HepG2 (cell line): ENCODE data around the gene ATP5MK. TPM values are rescaled to one million over a fixed set of nuclear protein-coding genes. Genes with fewer than 3 reads are reported as not detected.

Source experiments
- ATAC-seq: fragments of 200-7000 bp; cut with Tn5 transposase; 3 replicates; pipeline ENCODE4 v1.9.1; 2020; ENCODE audit warnings: mild to moderate bottlenecking, moderate library complexity
- BruUV-seq: library from RNA; stranded (reverse); fragments of 400-500 nt; replicated peaks from 2 replicates; lab custom pipeline; 2021; lab: Mats Ljungman, UMichigan
- CTCF ChIA-PET: fragments of 300-600 bp; formaldehyde crosslinking; extraction: SDS; loops from one replicate; lab custom pipeline; 2021; ENCODE audit warnings: low total read pairs, inconsistent platforms, low intra/inter-chr PET ratio; lab: Yijun Ruan, JAX
- POLR2A ChIA-PET: fragments of 350-600 bp; sonication (Branson Sonifier 250); formaldehyde crosslinking; loops from one replicate; lab custom pipeline; 2020; ENCODE audit warnings: antibody characterized with exemption, inconsistent platforms; lab: Yijun Ruan, JAX
- DNase-seq: peaks from one replicate; pipeline ENCODE4 v3.0.0-alpha.2; 2015; ENCODE audit warnings: low spot score
- FAIRE-seq: peaks from 3 replicates; lab custom pipeline; 2011; peaks lifted over from hg19 to GRCh38; lab: Jason Lieb, UNC
- H2AFZ ChIP-seq: one replicate; pipeline ENCODE4 v1.6.1; 2011; ENCODE audit warnings: low read length, inconsistent platforms
- H3K27ac ChIP-seq: fragments of 300-600 bp; 3 replicates; pipeline ENCODE4 v1.8.0; 2011; ENCODE audit warnings: mixed run types, mild to moderate bottlenecking, mixed read lengths, low read length, inconsistent platforms; ENCODE audit not compliant: insufficient read depth; ENCODE audit errors: extremely low read length
- H3K27me3 ChIP-seq, 2 experiments: fragments of 200-600 bp in 1 of 2; 2 replicates in 1 of 2; 3 replicates in 1 of 2; pipeline versions ENCODE4 v1.6.0 to v1.8.0; 2011; ENCODE audit warnings: low read length in 2 of 2, mild to moderate bottlenecking in 2 of 2, moderate library complexity in 2 of 2, inconsistent platforms in 1 of 2; ENCODE audit not compliant: insufficient read depth in 2 of 2, control insufficient read depth in 1 of 2
- H3K36me3 ChIP-seq, 2 experiments: fragments of 200-600 bp in 1 of 2; replicated peaks in 1 of 2; 2 replicates in 1 of 2; 3 replicates in 1 of 2; pipeline versions ENCODE4 v1.5.1 to v1.8.0; 2011; ENCODE audit warnings: low read length in 2 of 2, inconsistent platforms in 1 of 2; ENCODE audit not compliant: insufficient read depth in 2 of 2, control insufficient read depth in 1 of 2
- H3K4me1 ChIP-seq: 2 replicates; pipeline ENCODE4 v1.5.1; 2012; ENCODE audit warnings: low read length, inconsistent platforms; ENCODE audit not compliant: insufficient read depth
- H3K4me2 ChIP-seq: 2 replicates; pipeline ENCODE4 v1.6.0; 2011; ENCODE audit warnings: low read depth, low read length, inconsistent platforms
- H3K4me3 ChIP-seq, 3 experiments: fragments of 200-600 bp in 1 of 3; sonication (generic), shearing (Covaris generic) in 1 of 3; replicated peaks in 1 of 3; 2 replicates each; pipeline ENCODE4 v1.5.1; 2011 to 2016; ENCODE audit warnings: low read length in 3 of 3, inconsistent platforms in 2 of 3, low read depth in 2 of 3, mild to moderate bottlenecking in 2 of 3, control low read depth in 1 of 3, mixed read lengths in 1 of 3; ENCODE audit not compliant: insufficient read depth in 1 of 3
- H3K79me2 ChIP-seq: one replicate; pipeline ENCODE4 v1.6.1; 2011; ENCODE audit warnings: low read length, inconsistent platforms; ENCODE audit not compliant: insufficient read depth
- H3K9ac ChIP-seq: 2 replicates; pipeline ENCODE4 v1.6.0; 2011; ENCODE audit warnings: mild to moderate bottlenecking, low read depth, low read length, inconsistent platforms; ENCODE audit not compliant: insufficient read depth
- H3K9me3 ChIP-seq: 2 replicates; pipeline ENCODE4 v1.5.1; 2012; ENCODE audit warnings: mild to moderate bottlenecking, low read length
- H4K20me1 ChIP-seq: 2 replicates; pipeline ENCODE4 v1.6.0; 2011; ENCODE audit warnings: inconsistent platforms, mild to moderate bottlenecking, low read length, moderate library complexity; ENCODE audit not compliant: insufficient read depth
- AGO1 ChIP-seq: fragments of 200-400 bp; formaldehyde crosslinking; IDR thresholded peaks from 2 replicates; pipeline ENCODE4 v1.6.1; 2017; ENCODE audit warnings: mild to moderate bottlenecking, low read depth, low read length, moderate library complexity; ENCODE audit not compliant: poor library complexity, severe bottlenecking
- ASH2L ChIP-seq: fragments of 300-600, 200-600 bp; sonication (generic); IDR thresholded peaks from 2 replicates; pipeline ENCODE4 v1.7.0; 2017; ENCODE audit warnings: low read depth, mild to moderate bottlenecking, moderate library complexity, mixed read lengths, low read length; ENCODE audit not compliant: insufficient read length
- GABPA ChIP-seq, 2 experiments: IDR thresholded peaks; 2 replicates each; pipeline ENCODE4 v1.6.1; 2011 to 2016; ENCODE audit warnings: low read depth in 2 of 2, low read length in 1 of 2, missing biosample characterization in 1 of 2, missing genetic modification characterization in 1 of 2
- PAX8 ChIP-seq: sonication (generic); formaldehyde crosslinking; IDR thresholded peaks from 2 replicates; pipeline ENCODE4 v1.8.0; 2022; ENCODE audit warnings: mild to moderate bottlenecking, missing genetic modification reagents, borderline replicate concordance
- RFX1 ChIP-seq: fragments of 450-650 bp; IDR thresholded peaks from 2 replicates; pipeline ENCODE4 v1.6.1; 2017
- SMAD3 ChIP-seq: sonication (generic); formaldehyde crosslinking; IDR thresholded peaks from 2 replicates; pipeline ENCODE4 v1.4.0; 2020; ENCODE audit warnings: missing genetic modification reagents
- SP5 ChIP-seq: IDR thresholded peaks from 2 replicates; pipeline ENCODE4 v1.6.1; 2016; ENCODE audit warnings: low read depth, borderline replicate concordance
- TOPORS ChIP-seq: sonication (generic); formaldehyde crosslinking; IDR thresholded peaks from 2 replicates; pipeline ENCODE4 v1.8.0; 2023; ENCODE audit warnings: mild to moderate bottlenecking, missing genetic modification reagents
- ZFP82 ChIP-seq: sonication (generic); formaldehyde crosslinking; IDR thresholded peaks from 2 replicates; pipeline ENCODE4 v1.5.1; 2020; ENCODE audit warnings: mild to moderate bottlenecking, missing genetic modification reagents, borderline replicate concordance
- ZNF225 ChIP-seq: sonication (generic); formaldehyde crosslinking; IDR thresholded peaks from 2 replicates; pipeline ENCODE4 v1.4.0; 2020; ENCODE audit warnings: mild to moderate bottlenecking, missing genetic modification reagents
- ZNF251 ChIP-seq: sonication (generic); formaldehyde crosslinking; IDR thresholded peaks from 2 replicates; pipeline ENCODE4 v1.9.0; 2021; ENCODE audit warnings: mild to moderate bottlenecking, missing genetic modification reagents
- ZNF609 ChIP-seq: sonication (generic); formaldehyde crosslinking; IDR thresholded peaks from 2 replicates; pipeline ENCODE4 v1.4.0; 2020; ENCODE audit warnings: mild to moderate bottlenecking, missing genetic modification reagents, borderline replicate concordance
- ZSCAN9 ChIP-seq: IDR thresholded peaks from 2 replicates; pipeline ENCODE4 v1.6.1; 2016; ENCODE audit warnings: borderline replicate concordance
- WGBS: methylation state at CpG from one replicate; pipeline ENCODE4 v1.1.6; 2017; ENCODE audit warnings: low lambda C conversion rate; 5-methylcytosine and 5-hydroxymethylcytosine counted together
- in situ Hi-C: cut with HindIII; loops from 2 replicates; pipeline ENCODE4 v1.10.0; 2017; ENCODE audit warnings: low pct_unique_long_range_greater_than_20kb; ENCODE audit not compliant: extremely low pct_ligation_motif_present
- intact Hi-C: fragments of 100-400 bp; cut with micrococcal nuclease; formaldehyde crosslinking; loops from one replicate; pipeline ENCODE4 v1.10.0; 2022; ENCODE audit not compliant: unreplicated experiment
- polyA plus RNA-seq, 8 experiments: library from polyadenylated mRNA; depleted of rRNA in 3 of 8; stranded (reverse) in 7 of 8; unstranded in 1 of 8; fragments of >200 nt; fragmentation: Illumina TruSeq in 4 of 8; extraction: Trizol in 4 of 8; gene quantifications; 2 replicates each; pipeline versions ENCODE4 v1.2.1 to v1.2.3, GENCODE V29; 2011 to 2016; ENCODE audit warnings: low read depth in 4 of 8, missing spikeins in 1 of 8, mixed read lengths in 1 of 8; ENCODE audit not compliant: insufficient read depth in 1 of 8
- total RNA-seq, 5 experiments: library from RNA; depleted of rRNA; stranded (reverse); fragments of >200 nt; fragmentation: Illumina TruSeq; extraction: Trizol; gene quantifications; 2 replicates each; pipeline ENCODE4 v1.2.3, GENCODE V29; 2016; ENCODE audit warnings: low read depth in 1 of 5
- TF ChIP-seq, protein P1 (sequence below): sonication (generic); IDR thresholded peaks from 2 replicates; pipeline ENCODE4 v1.6.1; 2016; ENCODE audit warnings: low read depth, borderline replicate concordance

ATP5MK gene
- total and polyA plus RNA-seq, 2 of the 13 experiments (the other 11 are each of a cell fraction or from before 2014, with no cell fraction given): 312 to 517 TPM

- no peaks in the 10 kb centered on the region for H4K20me1 ChIP-seq
- intact Hi-C loops (no loop called here), in situ Hi-C loops (no loop called here)
- DNase-seq (no peak), ATAC-seq (no peak), FAIRE-seq (no peak)
- no peak overlapping the region for H2AFZ ChIP-seq
- ChIA-PET POLR2A (no interaction called here), CTCF (no interaction called here)
- peaks cover 8 to 28% of the 10 kb centered on the region in 2 experiments; a peak in 4 of 5 replicates for H3K36me3 ChIP-seq
- peaks cover 4% of the 10 kb centered on the region for H3K79me2 ChIP-seq
- H3K9me3 ChIP-seq: no peaks in the 10 kb centered on the region
- TF ChIP-seq AGO1: no peak
- TF ChIP-seq ZFP82: no peak
- TF ChIP-seq ZNF225: no peak
- no peak for TF ChIP-seq SP5 (CRISPR knock-in tag)
- TF ChIP-seq SMAD3 (CRISPR knock-in tag): no peak
- TF ChIP-seq GABPA (IDR thresholded peaks at IDR 0.05; ENCODE audit: low read depth, low read length): no peak
- no peak for TF ChIP-seq GABPA (CRISPR knock-in tag; IDR thresholded peaks at IDR 0.05; ENCODE audit: low read depth)
- no peak overlapping the region for H3K27ac ChIP-seq
- H3K9ac ChIP-seq: no peak overlapping the region
- H3K4me1 ChIP-seq: peaks cover 15% of the 10 kb centered on the region
- H3K27me3 ChIP-seq: no peaks in the 10 kb centered on the region
- no peak overlapping the region for H3K4me3 ChIP-seq
- H3K4me2 ChIP-seq: no peak overlapping the region
- 98% methylated on average over 5 of the region's 5 CpGs for WGBS
- no TSS peak for BruUV-seq
These were observed 22.0 kb downstream of the ATP5MK start for GRCh38 chr10:103374263-103374662.

GRCh38 chr10:103373544-103373943, 22.7 kb downstream of the ATP5MK start:
- FAIRE-seq: no peak
- ATAC-seq: no peak
- in situ Hi-C loops (no loop called here), intact Hi-C loops (no loop called here)
- WGBS: 96% methylated on average over 3 of the region's 3 CpGs
- Histone ChIP-seq H3K4me3 (no peak overlapping the region), H3K4me1 (peaks cover 17% of the 10 kb centered on the region), H3K4me2 (no peak overlapping the region), H3K9me3 (no peaks in the 10 kb centered on the region), H3K9ac (no peak overlapping the region), H4K20me1 (no peaks in the 10 kb centered on the region), H3K27me3 (no peaks in the 10 kb centered on the region; a peak in 1 of 5 replicates), H2AFZ (no peak overlapping the region), H3K36me3 (peaks cover 8 to 28% of the 10 kb centered on the region in 2 experiments; a peak in 4 of 5 replicates), H3K79me2 (peaks cover 4% of the 10 kb centered on the region), H3K27ac (no peak overlapping the region)
- no peak for DNase-seq
- ChIA-PET CTCF (no interaction called here), POLR2A (no interaction called here)
- BruUV-seq: no TSS peak
- TF ChIP-seq ZNF251 (no peak), ZSCAN9 (CRISPR knock-in tag) (no peak), TOPORS (CRISPR knock-in tag) (no peak), PAX8 (CRISPR knock-in tag) (no peak), RFX1 (no peak), ASH2L (no peak), ZNF609 (no peak)
- TF ChIP-seq, protein P1, sequence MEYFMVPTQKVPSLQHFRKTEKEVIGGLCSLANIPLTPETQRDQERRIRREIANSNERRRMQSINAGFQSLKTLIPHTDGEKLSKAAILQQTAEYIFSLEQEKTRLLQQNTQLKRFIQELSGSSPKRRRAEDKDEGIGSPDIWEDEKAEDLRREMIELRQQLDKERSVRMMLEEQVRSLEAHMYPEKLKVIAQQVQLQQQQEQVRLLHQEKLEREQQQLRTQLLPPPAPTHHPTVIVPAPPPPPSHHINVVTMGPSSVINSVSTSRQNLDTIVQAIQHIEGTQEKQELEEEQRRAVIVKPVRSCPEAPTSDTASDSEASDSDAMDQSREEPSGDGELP: no peak
